Panc1 (cell line): ENCODE data around the gene ZNF354B.

Source experiments
- CTCF ChIP-seq: fragments of 450-650 bp; IDR thresholded peaks from 2 replicates; pipeline ENCODE4 v1.5.1; 2017; ENCODE audit warnings: mild to moderate bottlenecking
- POLR2AphosphoS5 ChIP-seq: IDR thresholded peaks from 2 replicates; pipeline ENCODE4 v1.6.1; 2012; ENCODE audit warnings: mild to moderate bottlenecking, low read depth, low read length, moderate library complexity
- TF ChIP-seq, protein P1 (sequence below), 2 experiments: IDR thresholded peaks; 2 replicates each; pipeline ENCODE4 v1.6.1; 2011 to 2012; ENCODE audit warnings: low read depth in 2 of 2, control low read depth in 1 of 2, low read length in 1 of 2, mild to moderate bottlenecking in 1 of 2, moderate library complexity in 1 of 2; ENCODE audit not compliant: insufficient read depth in 1 of 2

- TF ChIP-seq CTCF (no peak), POLR2AphosphoS5 (no peak)
- TF ChIP-seq, protein P1, sequence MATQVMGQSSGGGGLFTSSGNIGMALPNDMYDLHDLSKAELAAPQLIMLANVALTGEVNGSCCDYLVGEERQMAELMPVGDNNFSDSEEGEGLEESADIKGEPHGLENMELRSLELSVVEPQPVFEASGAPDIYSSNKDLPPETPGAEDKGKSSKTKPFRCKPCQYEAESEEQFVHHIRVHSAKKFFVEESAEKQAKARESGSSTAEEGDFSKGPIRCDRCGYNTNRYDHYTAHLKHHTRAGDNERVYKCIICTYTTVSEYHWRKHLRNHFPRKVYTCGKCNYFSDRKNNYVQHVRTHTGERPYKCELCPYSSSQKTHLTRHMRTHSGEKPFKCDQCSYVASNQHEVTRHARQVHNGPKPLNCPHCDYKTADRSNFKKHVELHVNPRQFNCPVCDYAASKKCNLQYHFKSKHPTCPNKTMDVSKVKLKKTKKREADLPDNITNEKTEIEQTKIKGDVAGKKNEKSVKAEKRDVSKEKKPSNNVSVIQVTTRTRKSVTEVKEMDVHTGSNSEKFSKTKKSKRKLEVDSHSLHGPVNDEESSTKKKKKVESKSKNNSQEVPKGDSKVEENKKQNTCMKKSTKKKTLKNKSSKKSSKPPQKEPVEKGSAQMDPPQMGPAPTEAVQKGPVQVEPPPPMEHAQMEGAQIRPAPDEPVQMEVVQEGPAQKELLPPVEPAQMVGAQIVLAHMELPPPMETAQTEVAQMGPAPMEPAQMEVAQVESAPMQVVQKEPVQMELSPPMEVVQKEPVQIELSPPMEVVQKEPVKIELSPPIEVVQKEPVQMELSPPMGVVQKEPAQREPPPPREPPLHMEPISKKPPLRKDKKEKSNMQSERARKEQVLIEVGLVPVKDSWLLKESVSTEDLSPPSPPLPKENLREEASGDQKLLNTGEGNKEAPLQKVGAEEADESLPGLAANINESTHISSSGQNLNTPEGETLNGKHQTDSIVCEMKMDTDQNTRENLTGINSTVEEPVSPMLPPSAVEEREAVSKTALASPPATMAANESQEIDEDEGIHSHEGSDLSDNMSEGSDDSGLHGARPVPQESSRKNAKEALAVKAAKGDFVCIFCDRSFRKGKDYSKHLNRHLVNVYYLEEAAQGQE (IDR thresholded peaks at IDR 0.05; ENCODE audit: insufficient read depth in 1 of 2, low read depth in 2 of 2, low read length in 1 of 2), result no peak
These were observed 9.8 kb downstream of the ZNF354B start for GRCh38 chr5:178869577-178869976.
